GM19463 (cell line): ENCODE data around the gene HEPN1.

Experiments used
- ATAC-seq: cut with Tn5 transposase; IDR thresholded peaks from one replicate; pipeline ENCODE4 v1.9.1; 2021; ENCODE audit warnings: mild to moderate bottlenecking, moderate library complexity; ENCODE audit not compliant: unreplicated experiment

HEPN1 gene

DNA sequence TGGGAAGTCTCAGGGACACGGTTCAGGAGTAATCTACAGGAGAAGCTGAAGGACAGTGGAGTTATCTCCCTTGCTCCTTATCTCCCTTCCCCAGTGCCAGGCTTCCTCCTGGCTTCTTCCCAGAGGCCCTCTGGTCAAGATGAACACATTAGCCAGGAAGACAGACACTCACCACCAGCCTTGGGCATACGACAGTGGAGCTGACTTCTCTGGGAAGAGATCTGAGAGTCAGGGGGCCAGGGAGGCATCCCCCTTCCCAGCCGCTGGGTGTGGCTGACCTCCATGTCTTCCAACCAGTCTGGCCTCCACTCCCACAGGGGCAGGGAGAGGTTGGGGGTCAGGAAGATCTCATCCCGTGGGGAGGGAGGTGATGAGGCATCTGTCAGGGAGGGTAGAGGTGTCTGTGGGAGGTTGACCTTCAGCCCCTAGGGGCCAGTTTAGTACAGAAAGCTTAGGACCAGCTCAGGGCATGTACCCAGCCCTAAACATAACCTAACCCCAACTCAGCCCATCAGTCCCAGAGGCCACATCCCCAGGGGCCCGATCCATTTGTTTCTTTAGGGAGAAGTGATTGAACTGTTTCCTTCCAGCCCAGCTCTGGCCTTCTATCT lies 34.1 kb upstream of the HEPN1 start:
- no peak for ATAC-seq

DNA sequence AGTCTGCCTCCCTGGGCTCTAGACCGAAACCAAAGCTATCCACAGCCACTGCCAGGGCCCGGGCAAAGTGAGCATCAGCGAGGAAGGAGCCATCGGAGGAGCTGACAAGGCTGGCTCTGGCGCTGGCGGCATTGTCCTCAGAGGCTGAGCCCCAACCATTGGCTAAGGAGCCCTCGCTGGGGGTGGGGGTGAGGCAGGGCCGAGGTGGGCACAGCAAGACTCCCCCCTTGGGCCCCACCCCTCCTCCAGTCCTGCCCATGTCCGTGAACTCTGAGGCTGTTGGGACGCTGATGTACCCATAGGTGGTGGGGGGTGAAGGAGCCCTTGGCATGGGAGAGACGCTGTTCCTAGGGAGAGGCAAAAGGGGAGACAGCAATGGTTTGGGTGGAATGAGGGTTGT lies 32.6 kb upstream of the HEPN1 start:
- ATAC-seq: no peak

DNA sequence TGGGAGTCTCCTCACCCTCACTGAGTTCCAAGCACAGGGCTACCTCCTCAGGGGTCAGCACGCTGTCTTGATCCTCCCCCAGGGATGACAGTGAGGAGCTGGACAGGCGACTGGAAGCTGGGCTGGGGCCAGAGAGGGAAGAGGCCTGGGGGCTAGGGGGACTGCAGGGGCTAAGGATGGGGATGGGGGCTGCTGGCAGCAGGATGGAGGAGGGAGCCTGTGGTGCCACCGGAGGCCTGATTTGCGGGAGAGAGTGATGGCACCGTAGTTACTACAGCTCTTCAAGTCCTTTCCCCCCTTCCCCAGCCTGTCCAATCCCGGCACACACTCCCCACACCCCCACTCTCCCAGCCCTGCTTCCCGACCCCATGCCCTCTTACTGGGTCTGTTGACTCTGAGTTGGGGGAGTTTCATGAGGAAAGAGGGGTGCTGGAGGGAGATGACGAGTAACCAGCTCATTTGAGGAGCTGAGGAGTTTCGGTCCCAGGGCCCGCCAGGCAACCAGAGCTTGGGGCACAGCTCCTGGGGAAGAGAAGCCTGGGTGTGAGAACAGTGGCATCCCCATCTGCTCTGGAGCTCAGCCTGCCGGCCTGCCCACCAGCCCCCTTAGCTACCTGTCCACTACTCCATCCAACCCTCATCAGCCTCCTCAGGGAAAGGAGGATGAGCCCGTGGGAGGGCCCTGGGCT lies 31.9 kb upstream of the HEPN1 start:
- no peak for ATAC-seq

DNA sequence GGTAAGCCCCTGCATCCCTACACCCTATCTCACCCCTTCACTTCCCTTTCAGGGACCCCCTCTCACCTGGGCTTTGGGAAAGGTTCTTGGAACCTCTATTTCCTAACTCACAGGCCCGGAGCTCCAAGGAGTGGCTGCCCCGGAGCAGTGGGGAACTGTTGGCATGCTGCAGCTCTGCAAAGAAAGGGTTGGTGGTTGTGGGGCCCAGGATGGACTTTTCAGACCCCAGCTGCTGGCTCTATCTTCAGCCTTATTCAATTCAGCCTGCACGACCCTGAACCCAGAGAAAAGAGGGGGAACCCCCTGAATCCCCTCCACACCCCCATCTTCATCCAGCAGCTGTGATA lies 31.4 kb upstream of the HEPN1 start:
- no peak for ATAC-seq

DNA sequence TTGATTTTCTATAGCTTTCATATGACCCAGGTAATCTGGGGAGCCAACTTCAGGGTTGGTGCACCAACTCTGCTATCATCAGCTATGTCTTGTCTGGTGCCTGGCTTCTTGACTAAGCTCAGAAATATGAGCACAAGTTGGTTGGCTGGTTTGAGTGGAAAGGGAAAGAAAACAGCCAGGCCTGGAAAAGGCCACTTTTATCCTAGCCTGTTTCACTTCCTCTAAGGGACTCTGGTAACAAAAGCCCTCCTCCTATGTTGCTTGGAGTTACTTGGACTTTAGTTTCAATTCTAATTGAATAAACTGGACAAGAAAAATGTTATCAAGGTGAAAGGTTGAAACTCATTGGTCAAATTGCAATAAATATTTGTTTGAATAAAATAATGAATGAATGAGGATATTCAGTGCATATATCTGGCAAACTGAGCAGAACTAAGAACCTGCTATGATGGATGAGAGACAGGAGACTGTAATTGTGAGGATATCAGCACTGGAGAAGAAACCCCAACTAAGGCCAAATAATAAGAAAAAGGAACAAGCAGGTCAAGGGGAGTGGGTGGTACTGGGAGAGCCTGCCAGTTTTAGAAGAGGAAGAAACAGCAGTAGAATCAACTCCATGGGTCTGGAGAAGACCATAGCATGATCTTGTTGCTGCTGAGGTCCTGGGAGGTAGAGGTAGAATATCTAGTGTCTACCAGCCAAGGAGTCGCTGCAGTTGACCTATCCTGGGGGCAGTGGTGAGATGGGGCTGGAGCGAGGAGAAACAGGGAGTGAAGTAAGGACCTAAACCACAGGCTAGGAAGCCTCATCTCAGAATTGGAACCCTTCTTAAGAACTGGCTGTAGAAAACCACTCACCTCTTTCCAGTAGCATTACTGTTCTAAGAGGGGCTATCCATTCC lies 29.6 kb upstream of the HEPN1 start:
- ATAC-seq: no peak

DNA sequence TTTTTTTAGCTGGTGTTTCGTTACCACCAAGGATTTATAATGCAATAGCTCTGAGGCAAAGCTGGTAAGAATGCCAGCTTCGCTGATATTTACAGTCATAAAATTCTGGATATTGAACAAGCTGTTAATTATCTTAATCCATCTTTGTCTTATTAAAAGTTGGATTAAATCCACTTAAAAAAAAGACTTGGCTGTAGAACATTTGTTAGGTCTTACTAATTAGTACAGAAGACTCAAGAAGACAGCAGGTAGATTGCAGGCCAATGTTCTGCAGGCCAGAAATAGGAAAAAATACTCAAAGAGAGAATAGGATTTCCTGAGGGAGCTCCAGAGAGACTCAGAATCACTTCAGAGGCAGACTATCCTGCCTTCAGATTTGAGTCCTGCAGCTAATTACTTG lies 28.9 kb upstream of the HEPN1 start:
- ATAC-seq: no peak

DNA sequence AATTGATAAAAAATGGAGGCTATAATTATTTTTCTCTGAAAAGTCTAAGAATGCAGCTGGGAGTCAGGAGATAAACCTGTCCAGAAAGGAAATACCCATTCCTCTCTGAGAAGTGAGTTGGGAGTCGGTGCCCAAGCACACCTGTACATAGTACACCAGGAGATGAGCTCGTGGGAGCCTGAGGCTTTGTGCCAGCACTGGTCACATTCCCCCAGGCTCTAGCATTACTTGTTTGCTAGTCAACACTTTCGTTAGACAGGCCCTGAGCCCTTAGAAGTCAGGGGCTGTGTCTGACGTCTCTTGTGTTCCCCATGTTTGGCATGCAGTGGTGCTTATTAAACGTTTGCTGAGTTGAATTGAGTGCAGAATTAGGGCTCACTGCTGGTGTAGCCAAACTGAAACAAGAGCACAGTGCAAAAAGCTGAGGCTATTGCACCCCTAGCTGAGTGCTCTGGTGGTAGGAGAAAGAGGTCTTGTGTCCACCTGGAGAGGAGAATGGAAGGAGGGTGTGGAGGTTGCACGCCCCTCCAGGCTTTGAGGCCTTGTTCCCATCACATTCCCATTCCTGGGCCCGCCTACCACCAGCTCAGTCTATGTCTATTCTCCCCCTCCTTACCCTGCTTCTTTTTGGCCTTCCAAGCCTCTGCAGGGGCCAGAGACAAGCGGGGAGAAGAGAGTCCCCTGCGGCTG lies 28.2 kb upstream of the HEPN1 start:
- ATAC-seq: no peak

DNA sequence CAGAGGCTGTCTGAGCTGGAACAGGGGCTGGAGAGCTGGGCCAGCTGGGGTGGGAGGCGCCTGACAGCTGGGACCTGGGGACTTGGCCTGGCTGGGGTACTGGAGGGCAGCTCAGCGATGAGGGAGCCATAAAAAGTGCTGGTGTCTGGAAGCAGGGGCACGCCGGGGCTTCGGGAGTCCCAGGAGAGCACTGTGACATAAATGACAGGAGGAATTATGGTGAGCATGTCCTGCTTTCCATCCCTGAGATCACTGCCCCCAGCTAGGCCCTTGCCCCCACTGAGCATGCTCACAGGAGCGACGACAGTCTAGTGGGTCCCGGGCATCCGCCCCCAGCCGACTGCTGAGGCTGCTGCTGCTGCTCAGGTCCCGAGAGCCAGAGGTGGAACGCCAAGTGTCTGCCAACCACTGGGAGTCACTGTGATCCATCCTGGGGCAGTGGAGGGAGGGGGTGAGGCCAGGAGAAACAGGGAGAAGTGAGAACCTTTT lies 27.6 kb upstream of the HEPN1 start:
- no peak for ATAC-seq

DNA sequence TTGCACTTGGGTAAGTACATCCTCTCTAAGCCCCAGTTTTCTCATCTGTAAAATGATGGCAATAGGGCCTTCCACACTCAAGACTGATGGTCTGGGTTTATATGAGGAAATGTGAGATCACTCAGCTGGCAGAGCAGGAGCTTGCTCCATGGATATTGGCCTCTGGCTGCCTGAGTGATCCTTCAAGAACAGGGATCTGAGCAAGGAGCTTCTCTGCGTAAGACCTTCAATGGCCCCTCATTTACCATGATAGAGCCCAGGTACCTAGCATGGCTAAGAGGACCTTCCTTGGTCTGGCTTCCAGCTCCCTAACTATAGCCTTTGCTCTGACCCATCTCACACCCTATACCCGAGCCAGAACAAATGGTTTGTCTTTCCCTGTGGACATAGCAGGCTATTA lies 26.9 kb upstream of the HEPN1 start:
- ATAC-seq: no peak

DNA sequence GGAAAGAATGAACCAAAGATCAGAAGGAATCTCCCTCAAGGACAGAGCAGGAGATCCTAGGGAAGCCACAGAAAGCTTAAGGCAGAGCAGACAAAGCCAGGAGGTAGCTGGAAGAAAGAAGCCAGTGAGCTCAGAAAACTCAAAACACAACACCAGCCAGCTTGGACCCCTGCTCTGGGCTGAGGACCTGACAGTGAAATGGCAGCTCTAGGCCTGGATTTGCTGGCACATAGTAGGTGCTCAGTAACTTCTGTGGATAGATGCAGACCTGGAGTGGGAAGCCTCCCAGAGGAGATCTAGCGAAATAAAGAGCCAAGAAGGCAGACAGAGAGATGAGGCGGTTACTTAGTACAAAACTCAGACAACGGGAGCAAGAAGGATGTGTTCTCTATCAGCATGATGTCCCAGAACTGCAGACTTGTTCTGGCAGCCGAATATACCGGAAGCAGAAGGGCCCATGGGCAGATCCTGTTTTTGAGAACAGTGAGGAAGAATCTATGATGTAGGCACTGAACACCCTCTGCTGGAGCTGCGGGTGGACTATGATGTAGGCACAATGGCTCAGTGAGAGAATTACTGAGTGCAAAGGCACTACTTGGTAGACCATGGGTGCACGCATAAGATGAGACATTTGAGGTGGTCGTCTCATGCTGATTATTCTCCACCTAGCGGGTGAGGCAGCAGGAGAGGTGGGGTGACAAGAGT lies 26.1 kb upstream of the HEPN1 start:
- ATAC-seq: no peak

DNA sequence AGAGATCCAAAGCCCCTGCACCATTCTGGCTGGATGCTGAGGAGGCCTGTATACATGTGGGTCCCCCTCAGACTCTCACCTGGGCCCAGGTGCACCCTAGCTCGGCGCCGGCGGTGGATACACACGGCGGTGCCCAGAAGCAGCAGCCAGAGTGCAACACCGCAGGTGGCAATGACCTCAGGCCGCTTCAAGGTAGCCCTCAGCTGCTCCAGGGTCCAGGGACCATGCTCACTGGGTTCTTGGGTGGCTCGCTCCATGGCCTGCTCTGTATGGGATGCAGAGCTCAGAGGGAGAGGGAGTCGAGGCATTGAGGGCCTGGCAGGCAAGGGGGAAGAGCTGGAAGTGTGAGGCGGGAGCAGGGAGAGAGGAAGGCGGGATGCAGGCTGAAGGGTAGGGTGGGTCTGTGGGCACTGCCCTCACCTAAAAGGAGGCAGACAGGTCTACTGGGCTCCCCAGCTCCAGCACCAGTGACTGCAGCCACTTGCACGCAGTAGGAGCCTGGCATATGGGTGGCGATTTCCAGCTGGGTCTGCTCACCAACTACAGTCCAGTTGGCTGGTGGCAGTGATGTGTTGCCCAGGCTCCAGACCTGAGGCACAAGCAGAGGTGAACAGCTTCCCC lies 25.2 kb upstream of the HEPN1 start:
- no peak for ATAC-seq

DNA sequence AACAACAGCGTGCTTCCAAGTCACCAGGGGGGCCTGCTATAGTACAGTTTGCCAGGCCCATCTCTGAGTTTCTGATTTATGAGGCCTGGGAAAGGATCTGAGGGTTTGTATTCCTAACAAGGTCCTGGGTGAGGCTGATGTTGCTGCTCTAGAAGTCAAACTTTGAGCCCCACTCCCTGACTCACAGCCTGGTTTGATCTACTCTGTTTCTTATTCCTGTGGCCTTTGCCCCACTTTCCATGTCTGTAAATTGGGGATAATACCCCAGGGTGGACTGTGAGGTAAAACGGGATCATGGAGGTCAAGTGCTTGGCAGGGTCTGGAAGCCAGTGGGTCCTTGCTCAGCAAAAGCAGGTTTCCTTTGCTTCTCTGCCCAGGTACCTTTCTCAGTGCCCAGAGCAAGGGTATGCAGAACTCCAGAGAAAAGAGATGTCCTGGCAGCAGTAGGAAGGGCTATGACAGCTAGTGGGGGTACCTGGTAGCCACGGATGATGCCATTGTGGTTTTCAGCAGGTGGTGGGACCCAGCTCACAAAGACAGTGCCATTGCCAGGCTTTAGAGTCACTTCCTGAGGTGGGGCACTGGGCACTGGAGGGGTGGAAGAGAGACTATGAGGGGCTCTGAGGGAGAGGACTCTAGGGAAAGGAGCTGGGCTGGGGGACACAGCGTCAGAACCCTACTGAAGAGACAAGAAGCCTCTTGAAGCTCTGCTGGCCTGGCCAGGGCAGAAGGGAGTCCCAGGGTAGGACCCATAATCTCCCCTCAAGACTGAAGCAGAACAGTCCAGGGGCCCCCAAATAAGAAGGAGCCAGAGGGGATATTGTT lies 24.2 kb upstream of the HEPN1 start:
- no peak for ATAC-seq

DNA sequence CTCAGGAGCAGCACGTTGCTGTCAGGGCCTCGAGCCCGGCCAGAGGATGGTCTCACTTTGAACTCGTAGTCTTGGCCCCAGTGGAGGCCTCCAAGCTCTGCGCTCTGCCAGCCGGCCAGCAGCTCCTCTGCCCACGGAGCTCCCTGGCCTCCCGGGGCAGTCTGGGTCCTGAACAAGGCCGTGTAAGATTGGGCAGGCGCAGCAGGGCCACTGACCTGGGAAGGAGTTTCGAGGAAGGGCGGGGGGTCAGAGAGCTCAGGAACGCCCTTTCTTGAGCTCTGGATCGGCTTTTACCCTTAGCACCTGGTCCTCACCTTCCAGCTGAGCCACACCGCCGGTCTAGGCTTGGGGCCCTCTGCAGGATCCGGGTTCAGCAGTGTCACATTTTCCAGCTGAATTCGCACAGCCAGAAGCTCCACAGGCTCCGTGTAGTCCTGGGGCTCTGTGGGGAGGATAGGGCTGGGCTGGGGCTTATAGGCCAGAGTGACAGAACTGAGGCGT lies 23.5 kb upstream of the HEPN1 start:
- ATAC-seq: no peak

DNA sequence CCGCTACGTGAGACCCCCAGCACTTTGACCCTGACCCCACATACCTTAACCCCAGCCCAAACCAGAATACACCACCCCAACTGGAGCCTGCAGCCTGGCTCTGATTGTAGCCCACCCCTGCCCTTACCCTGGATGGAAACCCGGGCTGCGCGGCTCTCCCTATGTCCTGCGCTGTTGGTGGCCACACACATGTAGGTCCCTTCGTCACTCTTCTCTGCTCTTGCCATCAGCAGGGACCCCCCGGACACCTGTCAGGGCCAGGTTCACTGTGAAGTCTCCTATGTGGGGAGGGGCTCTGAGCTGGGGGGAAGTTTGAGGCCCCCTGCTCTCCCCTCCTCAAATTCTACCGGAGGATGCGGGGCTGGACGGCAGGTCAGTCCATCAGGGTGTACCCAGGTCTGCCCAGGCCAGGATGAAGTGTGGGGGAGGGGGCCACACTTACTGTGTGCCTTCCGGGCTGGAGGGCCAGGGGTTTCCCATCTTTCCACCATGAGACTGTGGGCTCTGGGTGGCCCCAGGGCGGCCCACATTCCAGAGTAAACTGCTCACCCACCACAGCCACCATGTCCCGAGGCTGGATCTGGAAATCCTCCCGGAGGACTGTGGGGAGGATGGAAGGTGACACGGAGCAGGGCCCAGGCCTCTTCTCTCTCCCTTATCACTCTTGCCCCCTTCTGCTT lies 22.8 kb upstream of the HEPN1 start:
- ATAC-seq: no peak

DNA sequence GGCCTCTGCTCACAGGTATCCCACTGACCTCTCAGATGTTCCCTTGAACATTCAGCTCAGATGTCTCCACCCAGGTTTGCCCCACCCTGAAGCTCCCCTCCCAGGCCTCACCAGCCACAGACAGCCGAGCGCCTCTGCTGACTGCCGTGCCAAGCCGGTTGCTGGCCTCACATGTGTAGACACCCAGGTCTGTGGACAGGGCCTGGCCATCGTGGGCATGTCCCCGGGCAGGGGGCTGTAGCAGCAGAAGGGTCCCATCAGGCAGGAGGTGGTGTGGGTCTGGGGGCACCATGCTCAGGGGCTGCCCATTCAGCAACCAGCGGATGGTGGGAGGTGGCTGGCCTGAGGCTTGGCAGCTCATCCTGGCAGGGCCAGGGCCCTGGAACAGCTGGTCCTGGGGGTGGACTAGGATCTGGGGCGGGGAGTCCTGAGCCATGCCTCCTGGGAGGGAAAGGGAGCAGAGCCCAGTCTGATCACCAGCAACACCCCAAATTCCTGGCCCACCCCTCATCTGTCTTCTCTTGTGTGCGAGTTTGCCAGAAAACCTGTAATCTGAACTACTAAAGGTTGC lies 22.1 kb upstream of the HEPN1 start:
- ATAC-seq: no peak

DNA sequence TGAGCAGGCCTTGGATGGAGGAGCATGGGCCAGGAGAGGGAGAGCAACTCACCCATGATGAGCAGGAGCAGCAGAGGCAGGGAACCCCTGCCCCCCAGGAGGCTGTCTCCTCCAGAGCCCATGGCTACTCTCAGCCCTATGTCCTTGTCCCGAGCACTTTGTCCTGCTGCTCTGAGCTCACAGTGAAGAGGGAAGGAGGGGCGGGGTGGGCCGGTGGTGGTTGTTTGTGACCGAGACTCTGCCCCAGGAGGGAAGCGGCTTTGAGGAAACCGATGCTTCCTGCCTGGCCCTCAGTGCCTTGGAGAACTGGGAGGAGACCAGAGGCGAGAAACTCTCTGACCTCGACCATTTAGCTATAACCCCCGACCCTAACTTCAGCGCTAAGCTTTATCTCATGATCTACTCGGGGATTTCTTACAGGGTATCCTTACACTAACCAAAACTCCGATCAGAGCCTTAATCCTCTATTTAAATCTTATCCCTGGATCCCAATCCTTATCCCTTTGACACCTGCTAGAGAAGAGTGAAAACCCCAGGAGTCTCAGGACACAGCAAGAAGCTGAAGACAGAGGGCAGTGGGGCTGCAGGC lies 21.3 kb upstream of the HEPN1 start, which contains the start of gene ROBO4:
TSS of gene ROBO4 (minus strand) at position 192 of the 589 bp plus-strand sequence. CDS start at position 122, 70 bp downstream.
- ATAC-seq: no peak

DNA sequence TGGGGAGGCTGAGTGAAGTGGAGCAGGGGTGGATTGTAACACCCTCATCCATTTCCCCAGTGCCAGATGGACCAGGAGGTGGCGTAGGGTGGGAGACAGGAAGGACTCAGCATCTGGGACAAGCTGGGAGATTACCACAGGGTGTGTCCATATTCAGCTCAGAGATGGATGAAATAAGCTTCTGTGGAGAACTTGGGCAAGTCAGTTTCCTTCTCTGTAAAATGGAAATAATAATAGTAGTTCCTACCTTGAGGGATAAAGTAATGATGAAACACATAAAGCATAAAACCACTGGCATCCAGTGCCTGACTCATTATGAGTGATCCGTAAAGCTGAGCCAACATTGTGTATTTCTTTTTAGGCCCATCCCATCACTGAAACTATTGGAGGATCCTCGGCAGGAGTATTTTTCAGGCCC lies 20.8 kb upstream of the HEPN1 start:
- ATAC-seq: no peak

DNA sequence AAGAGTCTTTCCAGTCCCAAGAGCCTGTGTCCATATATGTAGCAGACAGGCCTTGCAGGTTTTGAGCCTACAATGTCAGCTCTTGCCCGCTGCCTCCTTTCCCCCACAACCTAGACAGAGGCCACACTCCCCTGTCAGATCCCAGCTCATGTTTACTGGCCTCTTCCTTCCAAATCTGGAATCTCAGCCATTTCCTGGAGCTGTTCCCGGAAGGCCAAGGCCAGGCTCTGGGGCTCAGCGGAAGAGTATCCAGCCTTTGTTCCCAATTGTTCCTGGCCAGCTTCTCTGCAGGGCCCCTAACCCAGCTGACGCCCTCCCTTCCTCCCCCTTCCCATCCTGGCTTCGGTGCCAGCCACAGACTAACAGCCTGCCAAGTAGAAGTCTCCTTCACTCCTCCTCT lies 20.3 kb upstream of the HEPN1 start:
- no peak for ATAC-seq
